ENCODE results near the gene MSX2.

Gene MSX2

GRCh38 chr5:174720612-174721529 is 3.5 kb upstream of the MSX2 start (continued):
- TF ChIP-seq ZBTB20 (tag by site-specific recombination; IDR thresholded peaks at IDR 0.05) (peak; percentile 36; the same call in 1 of the 2 replicates), IKZF3 (tag by site-specific recombination; IDR thresholded peaks at IDR 0.05) (peak; percentile 53), KLF7 (tag by site-specific recombination; IDR thresholded peaks at IDR 0.05; ENCODE audit: borderline replicate concordance) (no peak), CTCF (tag by site-specific recombination; IDR thresholded peaks at IDR 0.05) (no peak), ZNF704 (tag by site-specific recombination; IDR thresholded peaks at IDR 0.05) (no peak), ZNF830 (tag by site-specific recombination; IDR thresholded peaks at IDR 0.05; ENCODE audit: low read depth) (no peak), ZNF639 (tag by site-specific recombination; IDR thresholded peaks at IDR 0.05) (no peak), ZNF777 (tag by site-specific recombination; IDR thresholded peaks at IDR 0.05; ENCODE audit: borderline replicate concordance) (no peak), ZNF610 (tag by site-specific recombination; IDR thresholded peaks at IDR 0.05; ENCODE audit: borderline replicate concordance) (no peak), ZNF585B (tag by site-specific recombination; IDR thresholded peaks at IDR 0.05) (no peak), PRDM6 (tag by site-specific recombination; IDR thresholded peaks at IDR 0.05) (no peak), ZNF560 (tag by site-specific recombination; IDR thresholded peaks at IDR 0.05; ENCODE audit: borderline replicate concordance) (no peak), ZNF280C (tag by site-specific recombination; IDR thresholded peaks at IDR 0.05) (no peak), ZNF133 (tag by site-specific recombination; IDR thresholded peaks at IDR 0.05) (no peak), ZNF121 (tag by site-specific recombination; IDR thresholded peaks at IDR 0.05) (no peak), ZBTB7A (tag by site-specific recombination; IDR thresholded peaks at IDR 0.05; ENCODE audit: low read depth) (no peak), KLF10 (tag by site-specific recombination; IDR thresholded peaks at IDR 0.05) (0 out of 2 replicates have a peak, but pooled peaks have one; percentile 7), HIC1 (tag by site-specific recombination; IDR thresholded peaks at IDR 0.05) (0 out of 2 replicates have a peak, but pooled peaks have one; percentile 18), ZNF292 (tag by site-specific recombination; IDR thresholded peaks at IDR 0.05; ENCODE audit: borderline replicate concordance, low read depth) (no peak), ZNF692 (tag by site-specific recombination; IDR thresholded peaks at IDR 0.05) (no peak), ZSCAN4 (tag by site-specific recombination; IDR thresholded peaks at IDR 0.05) (no peak), ZNF580 (tag by site-specific recombination; IDR thresholded peaks at IDR 0.05) (no peak)

All from HEK293 (cell line).